GM19238 (cell line): Measurements from ENCODE around the gene CDCP1.

Experiments
- DNase-seq: peaks from one replicate; pipeline ENCODE4 v3.0.0; 2011; ENCODE audit warnings: low spot score; ENCODE audit not compliant: insufficient read length

The CDCP1 gene

GRCh38 chr3:45145681-45146614, at the start of gene CDCP1:
Gene CDCP1 (minus strand): TSS chr3:45146378. CDS start chr3:45146287, 91 bp downstream.
- DNase-seq: no peak

- no peak for DNase-seq
These were observed 48.6 kb upstream of the CDCP1 start for GRCh38 chr3:45194791-45195190.

GRCh38 chr3:45191924-45192417, 45.8 kb upstream of the CDCP1 start:
- no peak for DNase-seq

GRCh38 chr3:45191424-45191823, 45.2 kb upstream of the CDCP1 start:
- DNase-seq: no peak

GRCh38 chr3:45188719-45189659, 42.8 kb upstream of the CDCP1 start:
- DNase-seq: no peak

- DNase-seq: no peak
These were observed 41.5 kb upstream of the CDCP1 start for GRCh38 chr3:45187694-45188141.

- no peak for DNase-seq
These were observed 40.7 kb upstream of the CDCP1 start for GRCh38 chr3:45186871-45187270.

- no peak for DNase-seq
These were observed 39.3 kb upstream of the CDCP1 start for GRCh38 chr3:45185461-45185860.

- DNase-seq: no peak
These were observed 38.9 kb upstream of the CDCP1 start for GRCh38 chr3:45185052-45185451.

- DNase-seq: no peak
These were observed 37.7 kb upstream of the CDCP1 start for GRCh38 chr3:45183872-45184262.

GRCh38 chr3:45182915-45183871, 37.0 kb upstream of the CDCP1 start:
- DNase-seq: no peak

GRCh38 chr3:45181496-45181895, 35.3 kb upstream of the CDCP1 start:
- DNase-seq: no peak

GRCh38 chr3:45180899-45181298, 34.7 kb upstream of the CDCP1 start:
- DNase-seq: no peak

GRCh38 chr3:45180051-45180450, 33.9 kb upstream of the CDCP1 start:
- DNase-seq: no peak

GRCh38 chr3:45179163-45179562, 33.0 kb upstream of the CDCP1 start:
- DNase-seq: no peak

- no peak for DNase-seq
These were observed 32.2 kb upstream of the CDCP1 start for GRCh38 chr3:45178183-45179023.

- no peak for DNase-seq
These were observed 30.7 kb upstream of the CDCP1 start for GRCh38 chr3:45176912-45177311.

- no peak for DNase-seq
These were observed 28.1 kb upstream of the CDCP1 start for GRCh38 chr3:45174234-45174633.

- DNase-seq: no peak
These were observed 27.6 kb upstream of the CDCP1 start for GRCh38 chr3:45173776-45174175.

- DNase-seq: no peak
These were observed 25.1 kb upstream of the CDCP1 start for GRCh38 chr3:45171283-45171682.
